ENCODE data around the gene GABARAPL2.

The GABARAPL2 gene

DNA sequence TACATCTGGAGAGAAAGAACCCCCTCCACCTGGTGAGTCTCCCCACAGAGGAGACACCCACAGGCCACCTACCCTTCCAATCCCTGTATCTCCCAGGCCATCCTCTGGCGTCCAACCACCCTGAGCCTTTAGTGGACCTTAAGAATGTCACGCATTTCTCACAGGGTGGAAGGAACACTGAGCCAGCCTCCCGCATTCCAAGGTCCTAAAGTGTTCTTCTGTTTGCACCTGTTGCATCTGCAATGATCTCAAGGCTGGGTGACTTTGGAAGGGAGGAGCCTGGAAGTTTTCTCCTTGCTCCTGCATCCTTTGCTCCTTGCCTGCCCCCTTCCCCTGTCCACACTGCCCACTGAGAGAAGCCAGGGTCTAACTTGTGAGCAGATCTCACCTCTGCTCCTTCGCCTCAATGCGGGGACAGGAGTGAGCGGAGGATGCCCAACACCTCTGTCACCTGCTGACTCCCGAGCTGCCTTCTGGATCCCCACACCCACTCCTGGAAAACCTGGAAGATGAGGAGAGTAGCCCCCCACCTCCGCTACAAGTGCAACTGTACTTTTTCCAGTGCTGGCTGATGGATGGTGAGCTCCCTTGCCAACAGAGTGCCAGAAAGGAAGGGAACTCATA lies 33.9 kb upstream of the GABARAPL2 start:
- Histone ChIP-seq H3K9me3 (ENCODE audit: insufficient read depth, low read length, severe bottlenecking) (no peaks in the 10 kb centered on the region), H3K36me3 (ENCODE audit: insufficient read depth, low read length) (no peaks in the 10 kb centered on the region), H2AFZ (ENCODE audit: low read depth, low read length) (no peak overlapping the region), H3K79me2 (ENCODE audit: insufficient read depth, low read length) (no peaks in the 10 kb centered on the region), H3K4me3 (ENCODE audit: low read depth in 1 of 2, low read length in 2 of 2) (no peak overlapping the region), H3K27me3 (ENCODE audit: insufficient read depth, low read length, poor library complexity) (no peaks in the 10 kb centered on the region), H4K20me1 (ENCODE audit: insufficient read depth, low read length) (no peaks in the 10 kb centered on the region), H3K27ac (ENCODE audit: low read length) (no peak overlapping the region), H3K4me1 (ENCODE audit: insufficient read depth, low read length) (no peaks in the 10 kb centered on the region), H3K4me2 (ENCODE audit: insufficient read depth, low read length) (no peak overlapping the region), H3K9ac (ENCODE audit: low read depth, low read length) (no peak overlapping the region)
- ATAC-seq (ENCODE audit: insufficient read depth, low read depth) = no peak
- no peak for DNase-seq
- TF ChIP-seq, protein P1, sequence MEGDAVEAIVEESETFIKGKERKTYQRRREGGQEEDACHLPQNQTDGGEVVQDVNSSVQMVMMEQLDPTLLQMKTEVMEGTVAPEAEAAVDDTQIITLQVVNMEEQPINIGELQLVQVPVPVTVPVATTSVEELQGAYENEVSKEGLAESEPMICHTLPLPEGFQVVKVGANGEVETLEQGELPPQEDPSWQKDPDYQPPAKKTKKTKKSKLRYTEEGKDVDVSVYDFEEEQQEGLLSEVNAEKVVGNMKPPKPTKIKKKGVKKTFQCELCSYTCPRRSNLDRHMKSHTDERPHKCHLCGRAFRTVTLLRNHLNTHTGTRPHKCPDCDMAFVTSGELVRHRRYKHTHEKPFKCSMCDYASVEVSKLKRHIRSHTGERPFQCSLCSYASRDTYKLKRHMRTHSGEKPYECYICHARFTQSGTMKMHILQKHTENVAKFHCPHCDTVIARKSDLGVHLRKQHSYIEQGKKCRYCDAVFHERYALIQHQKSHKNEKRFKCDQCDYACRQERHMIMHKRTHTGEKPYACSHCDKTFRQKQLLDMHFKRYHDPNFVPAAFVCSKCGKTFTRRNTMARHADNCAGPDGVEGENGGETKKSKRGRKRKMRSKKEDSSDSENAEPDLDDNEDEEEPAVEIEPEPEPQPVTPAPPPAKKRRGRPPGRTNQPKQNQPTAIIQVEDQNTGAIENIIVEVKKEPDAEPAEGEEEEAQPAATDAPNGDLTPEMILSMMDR (IDR thresholded peaks at IDR 0.05; ENCODE audit: borderline replicate concordance, extremely low read depth, low read length, poor library complexity, severe bottlenecking) = no peak
- TF ChIP-seq EZH2 (IDR thresholded peaks at IDR 0.05; ENCODE audit: borderline replicate concordance, low read depth, low read length, severe bottlenecking) = no peak

DNA sequence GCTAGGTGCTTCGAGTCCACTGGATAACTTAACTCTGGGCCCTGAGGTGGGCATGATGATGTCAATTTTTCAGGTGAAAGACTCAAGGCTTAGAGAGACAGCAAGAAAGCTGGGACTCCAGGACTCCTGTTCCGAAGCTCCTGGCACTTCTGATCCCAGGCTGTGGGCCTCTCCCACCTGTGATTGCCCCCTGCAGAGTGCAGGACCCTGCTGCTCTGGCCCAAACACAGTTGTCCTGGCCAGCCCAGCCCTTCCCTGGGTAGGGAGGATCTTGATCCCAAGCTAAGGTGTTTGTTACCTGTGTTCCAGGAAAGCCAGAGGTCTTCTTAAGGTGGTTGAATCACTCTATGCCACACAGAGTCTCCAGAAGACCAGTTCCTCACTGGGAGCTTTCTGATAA lies 33.4 kb upstream of the GABARAPL2 start:
- H3K79me2 ChIP-seq (ENCODE audit: insufficient read depth, low read length) = no peaks in the 10 kb centered on the region
- DNase-seq (no peak), ATAC-seq (ENCODE audit: insufficient read depth, low read depth) (no peak)
- H3K36me3 ChIP-seq (ENCODE audit: insufficient read depth, low read length) = no peaks in the 10 kb centered on the region
- no peak overlapping the region for H3K9ac ChIP-seq (ENCODE audit: low read depth, low read length)
- H3K4me1 ChIP-seq (ENCODE audit: insufficient read depth, low read length) = no peaks in the 10 kb centered on the region
- TF ChIP-seq, protein P1 (IDR thresholded peaks at IDR 0.05; ENCODE audit: borderline replicate concordance, extremely low read depth, low read length, poor library complexity, severe bottlenecking) = no peak
- no peak for TF ChIP-seq EZH2 (IDR thresholded peaks at IDR 0.05; ENCODE audit: borderline replicate concordance, low read depth, low read length, severe bottlenecking)
- H3K27ac ChIP-seq (ENCODE audit: low read length) = no peak overlapping the region
- no peaks in the 10 kb centered on the region for H4K20me1 ChIP-seq (ENCODE audit: insufficient read depth, low read length)
- H2AFZ ChIP-seq (ENCODE audit: low read depth, low read length) = no peak overlapping the region
- no peak overlapping the region for H3K4me2 ChIP-seq (ENCODE audit: insufficient read depth, low read length)
- no peaks in the 10 kb centered on the region for H3K9me3 ChIP-seq (ENCODE audit: insufficient read depth, low read length, severe bottlenecking)
- H3K27me3 ChIP-seq (ENCODE audit: insufficient read depth, low read length, poor library complexity) = no peaks in the 10 kb centered on the region
- no peak overlapping the region for H3K4me3 ChIP-seq (ENCODE audit: low read depth in 1 of 2, low read length in 2 of 2)

DNA sequence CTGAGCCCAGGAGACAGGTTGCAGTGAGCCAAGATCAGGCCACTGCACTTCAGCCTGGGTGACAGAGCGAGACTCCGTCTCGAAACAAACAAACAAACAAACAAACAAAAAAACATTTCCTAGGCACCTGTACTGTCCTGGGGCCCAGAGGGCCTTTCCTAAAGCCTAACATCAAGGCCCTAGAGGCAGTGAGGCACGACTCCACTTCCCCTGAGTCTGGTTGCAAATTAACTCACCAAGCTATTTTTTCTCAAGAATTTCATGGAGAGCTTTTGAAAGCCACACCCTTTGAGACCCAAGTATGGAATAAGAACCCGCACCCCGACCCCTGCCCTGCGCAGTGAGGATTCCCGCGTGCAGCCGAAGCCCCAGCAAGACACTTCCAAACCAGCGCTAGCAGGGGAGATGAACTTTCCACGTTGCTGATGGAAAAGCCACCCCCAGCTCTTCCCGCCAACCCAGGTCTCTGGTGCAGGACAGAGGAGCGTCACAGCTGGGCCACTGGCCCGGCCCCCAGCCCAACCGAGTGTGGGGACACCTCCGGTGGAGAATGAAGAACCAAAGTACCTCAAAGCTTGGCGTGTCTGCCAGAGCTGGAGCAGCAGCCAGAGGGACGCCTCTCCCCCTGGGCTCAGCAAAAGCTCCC lies 31.5 kb upstream of the GABARAPL2 start:
- Histone ChIP-seq H3K27me3 (ENCODE audit: insufficient read depth, low read length, poor library complexity) (no peaks in the 10 kb centered on the region), H3K4me1 (ENCODE audit: insufficient read depth, low read length) (no peaks in the 10 kb centered on the region), H3K79me2 (ENCODE audit: insufficient read depth, low read length) (no peaks in the 10 kb centered on the region), H3K27ac (ENCODE audit: low read length) (no peak overlapping the region), H3K36me3 (ENCODE audit: insufficient read depth, low read length) (no peaks in the 10 kb centered on the region), H4K20me1 (ENCODE audit: insufficient read depth, low read length) (no peaks in the 10 kb centered on the region), H3K9ac (ENCODE audit: low read depth, low read length) (no peak overlapping the region), H3K9me3 (ENCODE audit: insufficient read depth, low read length, severe bottlenecking) (no peaks in the 10 kb centered on the region), H2AFZ (ENCODE audit: low read depth, low read length) (no peak overlapping the region), H3K4me2 (ENCODE audit: insufficient read depth, low read length) (no peak overlapping the region), H3K4me3 (ENCODE audit: low read depth in 1 of 2, low read length in 2 of 2) (no peak overlapping the region)
- TF ChIP-seq, protein P1 (IDR thresholded peaks at IDR 0.05; ENCODE audit: borderline replicate concordance, extremely low read depth, low read length, poor library complexity, severe bottlenecking) = no peak
- no peak for TF ChIP-seq EZH2 (IDR thresholded peaks at IDR 0.05; ENCODE audit: borderline replicate concordance, low read depth, low read length, severe bottlenecking)
- DNase-seq = no peak
- ATAC-seq (ENCODE audit: insufficient read depth, low read depth) = no peak

Measured in DND-41 (cell line).